Esophagus squamous epithelium (tissue), 5 donors: ENCODE measurements around the gene PTOV1. TPM values are rescaled to one million over a fixed set of nuclear protein-coding genes. Genes with fewer than 3 reads are reported as not detected.

Experiments
- DNase-seq: peaks from one replicate; lab custom pipeline; 2025; lab: John Stamatoyannopoulos, UW
- H3K27ac ChIP-seq, 4 donors: fragments of 200-600 bp; sonication (generic); one replicate each; pipeline ENCODE4 v1.5.1; 2016 to 2019; ENCODE audit warnings: mild to moderate bottlenecking in 1 of 4
- H3K27me3 ChIP-seq, 4 donors: fragments of 200-600 bp; sonication (generic); 1 replicate in 3 of 4; 2 replicates in 1 of 4; pipeline versions ENCODE4 v1.5.1 to v1.6.0; 2017 to 2021; ENCODE audit warnings: antibody characterized with exemption in 1 of 4
- H3K36me3 ChIP-seq, 3 donors: fragments of 200-600 bp; sonication (generic); one replicate each; pipeline ENCODE4 v1.5.1; 2016 to 2019
- H3K4me1 ChIP-seq, 3 donors: fragments of 200-600 bp; sonication (generic); one replicate each; pipeline ENCODE4 v1.5.1; 2017 to 2019
- H3K4me3 ChIP-seq, 4 donors: fragments of 200-600 bp; sonication (generic); 1 replicate in 3 of 4; 2 replicates in 1 of 4; pipeline ENCODE4 v1.5.1; 2016 to 2019; ENCODE audit warnings: mild to moderate bottlenecking in 2 of 4, moderate library complexity in 1 of 4
- H3K9me3 ChIP-seq, 3 donors: fragments of 200-600 bp; sonication (generic); one replicate each; pipeline ENCODE4 v1.5.1; 2016 to 2019
- POLR2A ChIP-seq, 4 donors: fragments of 450-650 bp; IDR thresholded peaks; one replicate each; pipeline ENCODE4 v1.6.1; 2017; ENCODE audit warnings: antibody characterized with exemption in 4 of 4, mild to moderate bottlenecking in 4 of 4, moderate library complexity in 3 of 4
- WGBS, 2 donors: methylation state at CpG; one replicate each; pipeline ENCODE4 v1.1.5; 2018; 5-methylcytosine and 5-hydroxymethylcytosine counted together
- intact Hi-C: fragments of 100-400 bp; cut with DNase I; formaldehyde crosslinking; loops from one replicate; pipeline ENCODE4 v1.15.0; 2022
- total RNA-seq, 4 donors: library from RNA; depleted of rRNA; stranded (reverse); fragments of >200 nt; gene quantifications; one replicate each; pipeline ENCODE4 v1.1.0, GENCODE V29; 2016
- TF ChIP-seq, protein P1 (sequence below), 6 experiments: fragments of 450-650 bp in 4 of 6; fragments of 200-600 bp in 2 of 6; sonication (generic) in 2 of 6; IDR thresholded peaks; one replicate each; pipeline ENCODE4 v1.5.1; 2016 to 2019; ENCODE audit warnings: antibody characterized with exemption in 6 of 6, mild to moderate bottlenecking in 4 of 6, moderate library complexity in 4 of 6
- donor health status: DM: yes; HTN: yes; CAD: no.

PTOV1 gene
- total RNA-seq, 4 donors from 2014 or later = 31.3 to 57.0 (median 45.2) TPM

DNA sequence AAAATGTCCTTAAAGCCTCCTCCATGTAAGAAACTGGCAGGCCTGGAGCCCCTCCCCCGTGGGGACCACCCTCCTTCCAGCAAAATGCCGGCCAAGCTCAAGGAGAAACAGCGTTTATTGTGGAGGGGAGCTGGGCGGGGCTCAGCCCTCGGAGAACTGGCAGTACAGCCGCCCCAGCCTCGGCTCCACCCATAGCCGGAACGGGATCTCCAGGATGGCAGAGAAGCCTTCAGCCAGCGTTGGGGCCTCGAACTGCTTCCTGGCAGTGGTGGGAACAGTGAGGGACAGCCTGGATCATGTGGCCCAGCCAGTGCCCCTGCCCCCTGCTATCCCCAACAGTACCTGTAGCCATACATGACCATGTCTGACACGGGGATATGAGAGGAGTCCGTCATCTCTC, 10.1 kb downstream of the PTOV1 start:
- H3K36me3 ChIP-seq = peaks cover 32 to 90% (median 60%) of the 10 kb centered on the region in 3 donors
- no peak for DNase-seq

DNA sequence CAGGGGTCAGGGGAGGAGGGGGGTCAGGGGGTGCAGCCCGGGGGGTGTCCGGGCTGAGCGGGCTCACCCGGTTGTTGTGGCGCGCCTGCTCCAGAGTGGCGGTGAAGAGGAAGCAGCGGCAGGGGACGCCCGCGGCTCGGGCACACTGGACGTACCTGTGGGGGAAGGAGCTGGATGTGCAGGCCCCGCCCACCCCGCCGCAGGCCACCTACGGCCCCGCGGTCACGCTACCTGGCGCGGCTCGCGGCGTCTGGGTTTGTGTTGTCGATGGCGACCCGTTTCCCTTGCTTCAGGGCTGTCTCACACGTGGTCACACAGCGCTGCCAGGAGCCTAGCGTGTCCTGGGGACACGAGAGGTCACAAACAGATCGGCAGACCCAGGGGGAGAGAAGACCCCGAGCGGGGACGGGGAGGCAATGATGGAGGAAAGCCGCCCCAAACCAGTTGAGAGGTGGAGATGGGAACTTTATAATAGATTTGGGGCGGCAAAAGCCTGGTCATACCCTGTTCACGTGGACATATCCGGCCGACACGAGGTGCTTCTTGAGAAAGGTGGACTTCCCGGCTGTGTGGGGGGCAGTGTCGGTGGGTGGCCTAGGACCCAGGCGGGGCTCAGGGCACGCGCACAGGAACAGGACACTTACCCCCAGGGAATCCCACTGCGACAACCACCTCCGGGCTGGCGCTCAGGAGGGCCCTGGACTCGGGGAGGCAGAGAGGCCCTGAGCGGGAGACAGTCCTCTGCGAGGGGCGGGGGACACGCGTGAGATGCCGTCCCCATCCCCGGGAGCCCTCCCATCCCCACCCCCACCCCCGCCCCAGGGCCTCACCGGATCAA, 10.8 kb downstream of the PTOV1 start:
- no peaks in the 10 kb centered on the region for H3K27me3 ChIP-seq
- peaks cover 27 to 83% (median 56%) of the 10 kb centered on the region in 3 donors for H3K36me3 ChIP-seq
- no peaks in the 10 kb centered on the region for H3K9me3 ChIP-seq
- TF ChIP-seq, protein P1, sequence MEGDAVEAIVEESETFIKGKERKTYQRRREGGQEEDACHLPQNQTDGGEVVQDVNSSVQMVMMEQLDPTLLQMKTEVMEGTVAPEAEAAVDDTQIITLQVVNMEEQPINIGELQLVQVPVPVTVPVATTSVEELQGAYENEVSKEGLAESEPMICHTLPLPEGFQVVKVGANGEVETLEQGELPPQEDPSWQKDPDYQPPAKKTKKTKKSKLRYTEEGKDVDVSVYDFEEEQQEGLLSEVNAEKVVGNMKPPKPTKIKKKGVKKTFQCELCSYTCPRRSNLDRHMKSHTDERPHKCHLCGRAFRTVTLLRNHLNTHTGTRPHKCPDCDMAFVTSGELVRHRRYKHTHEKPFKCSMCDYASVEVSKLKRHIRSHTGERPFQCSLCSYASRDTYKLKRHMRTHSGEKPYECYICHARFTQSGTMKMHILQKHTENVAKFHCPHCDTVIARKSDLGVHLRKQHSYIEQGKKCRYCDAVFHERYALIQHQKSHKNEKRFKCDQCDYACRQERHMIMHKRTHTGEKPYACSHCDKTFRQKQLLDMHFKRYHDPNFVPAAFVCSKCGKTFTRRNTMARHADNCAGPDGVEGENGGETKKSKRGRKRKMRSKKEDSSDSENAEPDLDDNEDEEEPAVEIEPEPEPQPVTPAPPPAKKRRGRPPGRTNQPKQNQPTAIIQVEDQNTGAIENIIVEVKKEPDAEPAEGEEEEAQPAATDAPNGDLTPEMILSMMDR (IDR thresholded peaks at IDR 0.05) = no peak
- no peak for TF ChIP-seq POLR2A (IDR thresholded peaks at IDR 0.05)
- H3K4me3 ChIP-seq = peak overlapping the region in 1 of 4 donors; percentile 15
- WGBS, 2 donors = 78 to 86% methylated on average over 8 to 9 of the region's 60 CpGs
- no peak for DNase-seq
- H3K4me1 ChIP-seq = peaks cover 15 to 47% (median 23%) of the 10 kb centered on the region in 3 donors
- peak overlapping the region; percentile 33 to 79 (median 58) for H3K27ac ChIP-seq
- intact Hi-C loops = no loop called here

More for the DNA sequence above, 10.1 kb downstream of the PTOV1 start:
- Histone ChIP-seq H3K27ac (peak overlapping the region; percentile 33 to 79 (median 58)), H3K27me3 (no peaks in the 10 kb centered on the region), H3K4me1 (peaks cover 8 to 41% (median 16%) of the 10 kb centered on the region in 3 donors), H3K4me3 (peak overlapping the region in 1 of 4 donors; percentile 15), H3K9me3 (no peaks in the 10 kb centered on the region)
- intact Hi-C loops = no loop called here
- no peak for TF ChIP-seq POLR2A (IDR thresholded peaks at IDR 0.05)
- TF ChIP-seq, protein P1 (IDR thresholded peaks at IDR 0.05) = no peak
- 38% methylated on average over 3 of the region's 13 CpGs; no CpG with 5 or more reads in 1 of the 2 donors for WGBS, 2 donors

DNA sequence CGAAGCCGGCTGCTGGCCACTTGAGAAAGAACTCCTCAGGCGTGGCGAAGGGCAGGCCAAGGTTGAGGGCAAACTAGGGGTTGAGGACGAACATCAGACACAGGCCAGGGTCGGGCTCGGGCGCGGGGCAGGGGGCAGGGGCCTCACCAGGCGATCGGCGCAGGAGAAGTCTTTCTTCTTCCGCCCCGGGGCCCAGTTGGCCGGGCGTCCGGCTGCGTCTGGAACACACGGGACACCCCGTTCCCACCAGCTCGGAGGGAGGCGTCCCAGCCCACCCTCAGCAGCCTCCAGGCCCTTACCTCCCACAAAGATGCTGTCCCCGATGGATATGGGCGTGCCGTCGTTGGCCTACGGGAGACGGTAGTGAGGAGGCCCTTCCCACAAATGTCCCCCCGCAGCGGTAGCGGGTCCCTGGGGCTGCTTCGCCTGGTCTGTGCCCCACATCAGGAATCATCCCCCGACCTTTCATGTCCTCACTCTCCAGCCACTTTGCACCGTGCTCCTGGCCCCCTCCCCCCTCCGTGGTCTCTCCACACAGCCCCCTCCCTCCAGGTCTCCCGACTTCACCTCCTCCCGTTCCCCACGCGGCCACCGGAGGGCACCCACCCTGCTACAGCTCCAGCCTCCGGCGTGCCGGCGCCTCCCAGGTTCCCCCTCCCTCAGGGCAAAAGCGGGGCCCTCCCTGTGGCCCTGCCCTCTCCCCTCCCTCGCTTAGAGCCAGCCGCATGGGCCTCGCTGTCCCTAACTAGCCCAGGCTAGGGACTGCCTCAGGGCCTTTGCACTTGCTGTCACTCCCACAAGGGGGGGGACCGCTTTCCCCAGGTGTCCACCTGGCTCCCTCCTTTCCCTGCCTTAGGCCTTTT, 11.7 kb downstream of the PTOV1 start:
- TF ChIP-seq POLR2A (IDR thresholded peaks at IDR 0.05) = no peak
- TF ChIP-seq, protein P1 (IDR thresholded peaks at IDR 0.05) = no peak
- intact Hi-C loops = no loop called here
- Histone ChIP-seq H3K27me3 (no peaks in the 10 kb centered on the region), H3K9me3 (no peaks in the 10 kb centered on the region), H3K4me3 (no peak overlapping the region), H3K27ac (peak overlapping the region in 1 of 4 donors; percentile 5), H3K4me1 (peaks cover 15 to 52% (median 23%) of the 10 kb centered on the region in 3 donors), H3K36me3 (peaks cover 25 to 75% (median 49%) of the 10 kb centered on the region in 3 donors)
- no peak for DNase-seq
- 78 to 85% methylated on average over 19 to 39 of the region's 49 CpGs for WGBS, 2 donors

DNA sequence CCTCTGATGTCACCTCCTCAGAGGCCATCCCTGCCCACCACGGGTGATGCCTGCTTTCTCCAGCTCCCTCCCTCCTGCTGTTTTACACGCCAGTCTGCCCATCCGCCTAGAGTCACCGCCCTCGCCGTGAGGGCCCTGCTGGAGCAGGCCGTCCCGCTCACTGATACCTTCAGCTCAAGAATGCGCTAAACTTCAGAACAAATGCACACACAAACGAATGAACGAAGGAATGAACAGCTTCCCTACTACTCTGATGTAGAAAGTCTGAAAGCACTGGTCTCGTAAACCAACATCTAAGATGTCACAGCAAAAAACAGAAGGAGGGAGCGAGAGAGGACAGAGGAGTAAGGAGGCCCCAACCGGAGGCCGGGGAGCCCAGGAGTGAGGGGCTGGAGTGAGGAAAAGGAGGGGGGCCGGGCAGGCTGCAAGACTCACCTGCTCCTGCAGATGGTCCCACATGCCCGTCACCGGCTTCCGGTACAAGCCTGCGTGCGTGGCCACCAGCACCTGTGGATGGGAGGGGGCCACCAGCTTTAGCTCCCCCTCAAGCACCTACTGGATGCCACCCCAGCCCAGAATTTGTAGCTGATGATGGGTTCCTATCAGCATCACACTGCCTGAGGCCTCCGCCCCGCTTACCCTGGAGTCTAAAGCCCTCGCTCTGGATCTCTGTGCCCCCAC, 12.4 kb downstream of the PTOV1 start:
- Histone ChIP-seq H3K27me3 (no peaks in the 10 kb centered on the region), H3K4me1 (peaks cover 15 to 60% (median 28%) of the 10 kb centered on the region in 3 donors), H3K27ac (no peak overlapping the region), H3K36me3 (peaks cover 19 to 67% (median 45%) of the 10 kb centered on the region in 3 donors), H3K4me3 (no peak overlapping the region), H3K9me3 (no peaks in the 10 kb centered on the region)
- TF ChIP-seq, protein P1 (IDR thresholded peaks at IDR 0.05) = no peak
- TF ChIP-seq POLR2A (IDR thresholded peaks at IDR 0.05) = no peak
- no peak for DNase-seq
- WGBS, 2 donors = 89 to 91% methylated on average over 14 to 23 of the region's 24 CpGs
- intact Hi-C loops = no loop called here
